GM12873 (cell line): Measurements from ENCODE around the gene MFSD1.

Experiments used
- TF ChIP-seq, protein P1 (sequence below): IDR thresholded peaks from 2 replicates; pipeline ENCODE4 v1.5.1; 2012; ENCODE audit warnings: low read depth, mild to moderate bottlenecking, moderate library complexity, low read length, control low read depth; ENCODE audit not compliant: insufficient read depth; ENCODE audit errors: missing control alignments

MFSD1 gene

GRCh38 chr3:158808697-158809096, 6.8 kb downstream of the MFSD1 start:
- TF ChIP-seq, protein P1, sequence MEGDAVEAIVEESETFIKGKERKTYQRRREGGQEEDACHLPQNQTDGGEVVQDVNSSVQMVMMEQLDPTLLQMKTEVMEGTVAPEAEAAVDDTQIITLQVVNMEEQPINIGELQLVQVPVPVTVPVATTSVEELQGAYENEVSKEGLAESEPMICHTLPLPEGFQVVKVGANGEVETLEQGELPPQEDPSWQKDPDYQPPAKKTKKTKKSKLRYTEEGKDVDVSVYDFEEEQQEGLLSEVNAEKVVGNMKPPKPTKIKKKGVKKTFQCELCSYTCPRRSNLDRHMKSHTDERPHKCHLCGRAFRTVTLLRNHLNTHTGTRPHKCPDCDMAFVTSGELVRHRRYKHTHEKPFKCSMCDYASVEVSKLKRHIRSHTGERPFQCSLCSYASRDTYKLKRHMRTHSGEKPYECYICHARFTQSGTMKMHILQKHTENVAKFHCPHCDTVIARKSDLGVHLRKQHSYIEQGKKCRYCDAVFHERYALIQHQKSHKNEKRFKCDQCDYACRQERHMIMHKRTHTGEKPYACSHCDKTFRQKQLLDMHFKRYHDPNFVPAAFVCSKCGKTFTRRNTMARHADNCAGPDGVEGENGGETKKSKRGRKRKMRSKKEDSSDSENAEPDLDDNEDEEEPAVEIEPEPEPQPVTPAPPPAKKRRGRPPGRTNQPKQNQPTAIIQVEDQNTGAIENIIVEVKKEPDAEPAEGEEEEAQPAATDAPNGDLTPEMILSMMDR: no peak

DNA sequence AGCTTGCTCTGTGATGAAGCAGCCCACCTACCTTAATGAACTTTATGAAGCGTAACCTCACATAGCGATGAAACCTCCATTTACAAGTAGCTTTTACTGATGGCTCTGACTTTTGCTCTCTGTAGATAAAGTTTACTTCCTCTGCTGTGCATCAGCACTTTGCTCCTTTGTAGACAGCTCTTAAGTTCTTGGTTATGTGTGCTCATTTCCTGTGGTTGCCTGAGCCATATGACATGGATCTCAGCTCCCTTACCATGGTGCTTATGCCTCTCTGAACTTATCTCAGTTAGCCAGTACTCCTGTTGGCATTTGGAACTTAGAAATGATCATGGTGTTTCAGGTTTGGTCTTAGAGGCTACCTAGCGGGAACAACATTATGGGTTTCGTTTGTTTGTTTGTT, 7.8 kb downstream of the MFSD1 start:
- TF ChIP-seq, protein P1: no peak

DNA sequence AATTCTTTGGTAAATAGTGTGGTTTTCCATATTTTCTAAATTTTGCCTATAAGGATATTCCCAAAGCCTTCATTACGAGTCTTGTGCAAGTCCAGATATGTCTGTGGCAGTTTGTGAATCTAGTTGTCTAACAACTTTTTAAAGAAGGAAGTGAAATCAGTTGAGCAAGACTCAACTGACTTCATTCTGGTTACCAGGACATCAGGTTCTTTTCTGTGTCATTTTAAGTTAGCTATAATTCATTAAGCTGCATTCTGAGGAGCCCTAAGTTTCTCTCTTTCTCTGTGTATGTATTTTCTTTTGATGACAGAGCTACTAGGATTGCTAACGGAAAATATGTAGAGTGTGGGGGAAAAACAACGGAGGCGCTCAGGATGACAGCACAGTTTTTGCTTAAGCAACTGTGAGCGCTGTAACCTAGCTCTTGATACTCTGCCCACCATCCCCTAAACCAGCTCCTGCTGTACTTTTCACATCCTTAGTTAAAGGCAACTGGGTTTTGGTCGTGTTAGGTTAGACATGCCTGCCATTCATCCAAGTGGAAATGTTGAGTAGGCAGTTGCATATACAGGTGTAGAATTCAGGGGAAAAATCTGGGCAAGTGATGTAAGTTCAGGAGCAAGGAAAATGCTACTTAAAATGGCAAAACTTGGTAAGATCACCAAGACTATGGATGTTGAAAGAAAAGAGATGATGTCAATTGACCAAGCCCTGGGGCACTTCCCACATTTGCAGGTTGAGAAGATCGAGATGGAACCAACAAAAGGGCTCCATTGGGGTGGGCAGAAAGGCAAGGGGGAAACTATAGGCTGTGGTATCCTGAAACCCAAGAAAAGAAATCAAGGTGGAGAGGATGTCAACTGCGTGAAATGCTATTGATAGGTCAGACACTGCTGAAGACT, 9.2 kb downstream of the MFSD1 start:
- TF ChIP-seq, protein P1: no peak

DNA sequence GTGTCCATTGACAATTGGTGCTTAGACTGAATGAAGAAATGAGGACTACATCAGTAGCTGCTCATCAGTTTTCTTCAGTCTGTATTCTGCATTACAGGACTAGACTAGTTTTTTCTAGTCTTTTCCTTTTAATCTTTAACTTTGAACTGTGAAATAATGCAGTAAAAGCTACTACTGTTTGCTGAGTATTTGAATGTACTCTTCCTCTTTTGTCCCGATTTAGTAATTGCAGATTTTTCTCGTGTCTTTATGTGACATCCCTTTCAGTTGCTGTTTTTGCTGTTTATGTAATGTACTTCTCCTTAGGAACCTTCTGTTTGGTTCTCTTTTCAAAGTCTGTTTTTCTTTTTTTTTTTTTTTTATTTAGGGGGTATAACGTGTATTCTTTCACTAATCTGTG, 17.4 kb downstream of the MFSD1 start:
- TF ChIP-seq, protein P1: no peak

GRCh38 chr3:158820521-158820920, 18.7 kb downstream of the MFSD1 start:
- TF ChIP-seq, protein P1: no peak

DNA sequence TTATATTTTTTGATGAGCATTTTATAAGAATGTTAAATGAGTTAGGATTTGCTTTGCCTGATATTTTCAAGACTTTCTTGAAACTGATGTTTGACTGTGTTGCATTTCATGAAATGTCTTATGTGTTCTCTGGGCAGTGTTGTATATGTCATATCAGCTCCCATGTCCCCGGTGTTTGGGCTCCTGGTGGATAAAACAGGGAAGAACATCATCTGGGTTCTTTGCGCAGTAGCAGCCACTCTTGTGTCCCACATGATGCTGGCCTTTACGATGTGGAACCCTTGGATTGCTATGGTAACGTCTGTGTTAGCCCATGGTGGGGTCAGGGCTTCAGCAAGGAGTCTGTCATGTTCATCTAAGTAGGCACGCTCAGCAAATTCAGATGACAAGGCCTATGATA, 20.0 kb downstream of the MFSD1 start:
- TF ChIP-seq, protein P1: no peak

DNA sequence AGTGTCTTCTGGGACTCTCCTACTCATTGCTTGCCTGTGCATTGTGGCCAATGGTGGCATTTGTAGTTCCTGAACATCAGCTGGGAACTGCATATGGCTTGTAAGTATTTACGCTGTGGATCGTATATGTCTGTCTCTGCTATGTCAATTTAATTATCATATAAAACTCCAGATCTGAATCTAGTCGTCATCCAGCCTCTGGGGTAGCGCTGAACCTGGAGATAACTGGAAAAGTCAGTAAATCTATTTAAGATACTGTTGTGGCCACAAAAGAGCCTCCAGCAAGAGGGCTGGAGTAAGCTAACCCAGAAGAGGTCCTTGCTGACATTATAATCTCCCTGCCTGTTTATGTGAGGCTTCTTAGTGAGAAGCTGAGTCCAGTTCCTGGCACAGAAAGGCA, 21.6 kb downstream of the MFSD1 start:
- TF ChIP-seq, protein P1: no peak
